ENCODE results near the gene RNF141. TPM values are rescaled to one million over a fixed set of nuclear protein-coding genes. Genes with fewer than 3 reads are reported as not detected.

Gene RNF141
- total and polyA plus RNA-seq, 12 donors = 6.7 to 43.0 (median 34.2) TPM

- Histone ChIP-seq H3K4me3 (no peak overlapping the region), H3K27me3 (no peaks in the 10 kb centered on the region), H3K4me1 (peaks cover 5 to 32% (median 14%) of the 10 kb centered on the region in 9 donors), H3K36me3 (peaks cover 0 to 9% (median 0%) of the 10 kb centered on the region in 9 donors), H3K27ac (peak overlapping the region in 6 of 10 donors; percentile 27 to 60 (median 44)), H3K9me3 (no peaks in the 10 kb centered on the region)
- peak; percentile 18 to 63 (median 47) for ATAC-seq
- intact Hi-C loops (cut with DNase I) = no loop called here
- DNase-seq = no peak
- TF ChIP-seq CTCF (IDR thresholded peaks at IDR 0.05) = no peak
- 66 to 76% methylated on average over 3 of the region's 3 CpGs for WGBS, 2 donors
Observed at GRCh38 chr11:10573556-10573955, 32.6 kb upstream of the RNF141 start.

- intact Hi-C loops (cut with DNase I) = no loop called here
Observed at GRCh38 chr11:10573028-10573427, 32.0 kb upstream of the RNF141 start.

GRCh38 chr11:10572533-10572932 lies 31.5 kb upstream of the RNF141 start:
- no peak for TF ChIP-seq CTCF (IDR thresholded peaks at IDR 0.05)
- ATAC-seq = peak in 2 of 8 donors; percentile 32 to 41
- DNase-seq = no peak
- peaks cover 0 to 9% (median 0%) of the 10 kb centered on the region in 9 donors for H3K36me3 ChIP-seq
- no peaks in the 10 kb centered on the region for H3K27me3 ChIP-seq
- 67 to 76% methylated on average over 2 of the region's 2 CpGs for WGBS, 2 donors
- intact Hi-C loops (cut with DNase I) = no loop called here
- no peaks in the 10 kb centered on the region for H3K9me3 ChIP-seq
- peak overlapping the region in 6 of 10 donors; percentile 27 to 60 (median 45) for H3K27ac ChIP-seq
- H3K4me3 ChIP-seq = no peak overlapping the region
- H3K4me1 ChIP-seq = peaks cover 5 to 36% (median 18%) of the 10 kb centered on the region in 9 donors

More at GRCh38 chr11:10573028-10573427, 32.0 kb upstream of the RNF141 start:
- Histone ChIP-seq H3K4me1 (peaks cover 5 to 36% (median 18%) of the 10 kb centered on the region in 9 donors), H3K27me3 (no peaks in the 10 kb centered on the region), H3K9me3 (no peaks in the 10 kb centered on the region), H3K4me3 (no peak overlapping the region), H3K27ac (peak overlapping the region in 7 of 10 donors; percentile 27 to 60 (median 41)), H3K36me3 (peaks cover 0 to 9% (median 0%) of the 10 kb centered on the region in 9 donors)
- no peak for DNase-seq
- peak in 1 of 8 donors; percentile 22 for ATAC-seq
- TF ChIP-seq CTCF (IDR thresholded peaks at IDR 0.05) = no peak

GRCh38 chr11:10568486-10568941 lies 27.5 kb upstream of the RNF141 start, which contains the start of gene LYVE1:
TSS of gene LYVE1 (minus strand) at chr11:10568665. CDS start at chr11:10568532, 133 bp downstream.
- intact Hi-C loops (cut with DNase I) = loop anchor here in 1 of 10 donors (10.0 kb wide), 1 partner anchor 56 kb away; no protein-coding TSS in a partner anchor
- ATAC-seq = peak; percentile 79 to 92 (median 85)
- peak in 1 of 2 donors; percentile 60 for DNase-seq
- Histone ChIP-seq H3K27ac (peak within 1 kb of the TSS in 8 of 10 donors; percentile 20 to 87 (median 52)), H3K9me3 (no peaks in the 10 kb centered on the region), H3K4me1 (peaks cover 5 to 50% (median 17%) of the 10 kb centered on the region in 9 donors), H3K27me3 (no peaks in the 10 kb centered on the region), H3K36me3 (peaks cover 0 to under 1% (median 0%) of the 10 kb centered on the region in 9 donors), H3K4me3 (peak within 1 kb of the TSS in 5 of 10 donors; percentile 18 to 48 (median 25))
- WGBS, 2 donors = 51 to 57% methylated on average over 7 of the region's 7 CpGs
- no peak for TF ChIP-seq CTCF (IDR thresholded peaks at IDR 0.05)
